IMR-90 (cell line): ENCODE results near the gene RNU5D-1. TPM values are rescaled to one million over a fixed set of nuclear protein-coding genes. Genes with fewer than 3 reads are reported as not detected.

Source experiments
- ATAC-seq: fragments of 200-7000 bp; cut with Tn5 transposase; 2 replicates; pipeline ENCODE4 v1.9.1; 2020; ENCODE audit warnings: low read depth, mild to moderate bottlenecking, moderate library complexity
- BruUV-seq: library from RNA; stranded (reverse); fragments of 400-500 nt; replicated peaks from 2 replicates; lab custom pipeline; 2021; lab: Mats Ljungman, UMichigan
- CTCF ChIA-PET: fragments of 300-600 bp; formaldehyde crosslinking; extraction: SDS; loops from one replicate; lab custom pipeline; 2021; ENCODE audit warnings: antibody characterized with exemption; lab: Yijun Ruan, JAX
- POLR2A ChIA-PET: fragments of 300-600 bp; sonication (Branson Sonifier 250); formaldehyde crosslinking; loops from one replicate; lab custom pipeline; 2022; ENCODE audit warnings: antibody characterized with exemption; ENCODE audit not compliant: unreplicated experiment; lab: Charles Lee
- DNase-seq: peaks from one replicate; pipeline ENCODE4 v3.0.0; 2013
- H2AFZ ChIP-seq: replicated peaks from 2 replicates; pipeline ENCODE3; 2013; ENCODE audit warnings: low read length, mild to moderate bottlenecking; ENCODE audit not compliant: poor library complexity
- H2AK5ac ChIP-seq: 2 replicates; pipeline ENCODE4 v1.6.1; 2013; ENCODE audit warnings: low read depth, low read length, inconsistent platforms
- H2AK9ac ChIP-seq: replicated peaks from 2 replicates; pipeline ENCODE3; 2013; ENCODE audit warnings: mild to moderate bottlenecking, low read depth, low read length, moderate library complexity; ENCODE audit not compliant: poor library complexity
- H2BK120ac ChIP-seq: 2 replicates; pipeline ENCODE4 v1.6.1; 2013; ENCODE audit warnings: low read depth, low read length, inconsistent platforms
- H2BK15ac ChIP-seq: 3 replicates; pipeline ENCODE4 v1.6.1; 2013; ENCODE audit warnings: low read depth, low read length, inconsistent platforms
- H2BK20ac ChIP-seq: 2 replicates; pipeline ENCODE4 v1.6.1; 2013; ENCODE audit warnings: low read depth, mild to moderate bottlenecking, inconsistent platforms, low read length, moderate library complexity
- H2BK5ac ChIP-seq: 2 replicates; pipeline ENCODE4 v1.6.1; 2013; ENCODE audit warnings: mild to moderate bottlenecking, low read depth, low read length, inconsistent platforms; ENCODE audit not compliant: poor library complexity, severe bottlenecking
- H3K14ac ChIP-seq: replicated peaks from 2 replicates; pipeline ENCODE4 v1.6.1; 2013; ENCODE audit warnings: low read depth, low read length, inconsistent platforms
- H3K18ac ChIP-seq: 2 replicates; pipeline ENCODE4 v1.6.1; 2013; ENCODE audit warnings: low read depth, low read length, control low read depth
- H3K23ac ChIP-seq: 2 replicates; pipeline ENCODE4 v1.6.1; 2013; ENCODE audit warnings: low read depth, low read length, inconsistent platforms
- H3K27ac ChIP-seq: 2 replicates; pipeline ENCODE4 v1.5.1; 2013; ENCODE audit warnings: mild to moderate bottlenecking, control low read depth, low read length; ENCODE audit not compliant: insufficient read depth
- H3K27me3 ChIP-seq: 2 replicates; pipeline ENCODE4 v1.6.1; 2013; ENCODE audit warnings: low read length; ENCODE audit not compliant: control insufficient read depth, insufficient read depth
- H3K36me3 ChIP-seq: 2 replicates; pipeline ENCODE4 v1.6.1; 2013; ENCODE audit warnings: low read length, mixed read lengths; ENCODE audit not compliant: control insufficient read depth, insufficient read depth
- H3K4ac ChIP-seq: 2 replicates; pipeline ENCODE4 v1.6.1; 2013; ENCODE audit warnings: low read depth, low read length, inconsistent platforms
- H3K4me1 ChIP-seq: 2 replicates; pipeline ENCODE4 v1.6.1; 2013; ENCODE audit warnings: low read length, mixed read lengths; ENCODE audit not compliant: control insufficient read depth, insufficient read depth
- H3K4me2 ChIP-seq: 2 replicates; pipeline ENCODE4 v1.6.1; 2013; ENCODE audit warnings: low read depth, mild to moderate bottlenecking, control low read depth, low read length, moderate library complexity
- H3K4me3 ChIP-seq: 2 replicates; pipeline ENCODE4 v1.5.1; 2013; ENCODE audit warnings: low read depth, mild to moderate bottlenecking, control low read depth, low read length, moderate library complexity; ENCODE audit not compliant: insufficient read depth
- H3K56ac ChIP-seq: 2 replicates; pipeline ENCODE4 v1.6.1; 2013; ENCODE audit warnings: low read length, inconsistent platforms; ENCODE audit not compliant: insufficient read depth; ENCODE audit errors: extremely low read depth
- H3K79me1 ChIP-seq, 2 experiments: 2 replicates each; pipeline ENCODE4 v1.6.1; 2013; ENCODE audit warnings: low read length in 2 of 2, inconsistent platforms in 1 of 2, low read depth in 1 of 2
- H3K9ac ChIP-seq: 2 replicates; pipeline ENCODE4 v1.6.1; 2013; ENCODE audit warnings: low read depth, low read length, control low read depth
- H3K9me1 ChIP-seq: 2 replicates; pipeline ENCODE4 v1.6.1; 2013; ENCODE audit warnings: low read length, inconsistent platforms; ENCODE audit not compliant: insufficient read depth
- H3K9me3 ChIP-seq: 2 replicates; pipeline ENCODE4 v1.6.1; 2013; ENCODE audit warnings: low read length; ENCODE audit not compliant: control insufficient read depth, insufficient read depth
- H4K20me1 ChIP-seq: 2 replicates; pipeline ENCODE4 v1.6.1; 2013; ENCODE audit warnings: low read length, inconsistent platforms; ENCODE audit not compliant: insufficient read depth
- H4K5ac ChIP-seq: 2 replicates; pipeline ENCODE4 v1.6.1; 2013; ENCODE audit warnings: mild to moderate bottlenecking, low read depth, low read length, control low read depth
- H4K8ac ChIP-seq, 2 experiments: 2 replicates each; pipeline ENCODE4 v1.6.1; 2013; ENCODE audit warnings: low read depth in 2 of 2, low read length in 2 of 2, control low read depth in 1 of 2, inconsistent platforms in 1 of 2
- H4K91ac ChIP-seq: 2 replicates; pipeline ENCODE4 v1.6.1; 2013; ENCODE audit warnings: low read depth, low read length, inconsistent platforms; ENCODE audit not compliant: insufficient read depth
- CEBPB ChIP-seq: IDR thresholded peaks from 2 replicates; pipeline ENCODE4 v1.6.1; 2012; ENCODE audit warnings: low read depth, low read length, improper control_type of control experiment
- CHD1 ChIP-seq: IDR thresholded peaks from 2 replicates; pipeline ENCODE4 v1.6.1; 2012; ENCODE audit warnings: low read depth, low read length, improper control_type of control experiment
- CTCF ChIP-seq: conservative IDR thresholded peaks from 2 replicates; pipeline ENCODE4 v1.5.1; 2012; ENCODE audit warnings: mild to moderate bottlenecking, low read depth, low read length, improper control_type of control experiment
- ELK1 ChIP-seq: fragments of 150-350 bp; IDR thresholded peaks from 2 replicates; pipeline ENCODE4 v1.6.1; 2016; ENCODE audit warnings: low read depth, mild to moderate bottlenecking, low read length, moderate library complexity, borderline replicate concordance
- FOS ChIP-seq: fragments of 150-350 bp; IDR thresholded peaks from 2 replicates; pipeline ENCODE4 v1.6.1; 2016; ENCODE audit warnings: low read depth, low read length
- MAFK ChIP-seq: IDR thresholded peaks from 2 replicates; pipeline ENCODE4 v1.6.1; 2012; ENCODE audit warnings: low read depth, low read length, improper control_type of control experiment
- MAZ ChIP-seq: IDR thresholded peaks from 2 replicates; pipeline ENCODE4 v1.6.1; 2012; ENCODE audit warnings: low read depth, mild to moderate bottlenecking, low read length, improper control_type of control experiment, moderate library complexity, borderline replicate concordance
- MXI1 ChIP-seq: IDR thresholded peaks from 2 replicates; pipeline ENCODE4 v1.6.1; 2012; ENCODE audit warnings: low read depth, mild to moderate bottlenecking, low read length, moderate library complexity, borderline replicate concordance
- NFE2L2 ChIP-seq: fragments of 150-350 bp; IDR thresholded peaks from 2 replicates; pipeline ENCODE4 v1.6.1; 2016; ENCODE audit warnings: low read depth, mild to moderate bottlenecking, low read length
- POLR2A ChIP-seq: IDR thresholded peaks from 2 replicates; pipeline ENCODE4 v1.6.1; 2012; ENCODE audit warnings: mild to moderate bottlenecking, low read depth, low read length
- RAD21 ChIP-seq: IDR thresholded peaks from 2 replicates; pipeline ENCODE4 v1.6.1; 2012; ENCODE audit warnings: low read length, improper control_type of control experiment
- RCOR1 ChIP-seq: IDR thresholded peaks from 2 replicates; pipeline ENCODE4 v1.6.1; 2012; ENCODE audit warnings: mild to moderate bottlenecking, low read length, improper control_type of control experiment; ENCODE audit not compliant: insufficient replicate concordance
- RFX5 ChIP-seq: IDR thresholded peaks from 2 replicates; pipeline ENCODE4 v1.8.0; 2012; ENCODE audit warnings: low read depth, mild to moderate bottlenecking, low read length, moderate library complexity
- SMC3 ChIP-seq: fragments of 150-350 bp; IDR thresholded peaks from 2 replicates; pipeline ENCODE4 v1.6.1; 2016; ENCODE audit warnings: low read depth, mild to moderate bottlenecking, antibody characterized with exemption, low read length, moderate library complexity
- USF2 ChIP-seq: fragments of 150-350 bp; IDR thresholded peaks from 2 replicates; pipeline ENCODE4 v1.6.1; 2017; ENCODE audit warnings: mild to moderate bottlenecking, antibody characterized with exemption, low read length, low read depth
- WGBS, 2 experiments: methylation state at CpG; one replicate each; pipeline versions ENCODE4 v1.1.5 to v1.1.7; 2013; ENCODE audit warnings: missing lambda C conversion rate in 2 of 2; ENCODE audit not compliant: insufficient read length in 1 of 2; ENCODE audit errors: extremely low coverage in 2 of 2; 5-methylcytosine and 5-hydroxymethylcytosine counted together
- dilution Hi-C: fragments of 300-500 bp; cut with HindIII; formaldehyde crosslinking; loops from one replicate; pipeline ENCODE4 v1.14.3; 2018; ENCODE audit warnings: low sequenced_read_pairs; ENCODE audit not compliant: unreplicated experiment
- in situ Hi-C: fragments of 300-500 bp; cut with MboI; formaldehyde crosslinking; loops from 3 replicates; pipeline ENCODE4 v1.14.3; 2019; ENCODE audit warnings: low sequenced_read_pairs, inconsistent platforms, mixed read lengths
- intact Hi-C: fragments of 100-400 bp; cut with micrococcal nuclease; formaldehyde crosslinking; loops from 2 replicates; pipeline ENCODE4 v1.10.0; 2022
- polyA plus RNA-seq, 3 experiments: library from polyadenylated mRNA; depleted of rRNA; stranded (reverse); fragments of >200 nt; gene quantifications; 2 replicates each; pipeline ENCODE4 v1.2.3, GENCODE V29; 2012; ENCODE audit warnings: low replicate concordance in 1 of 3
- total RNA-seq: library from RNA; depleted of rRNA; stranded (reverse); fragments of >200 nt; gene quantifications from 2 replicates; pipeline ENCODE4 v1.2.3, GENCODE V29; 2012

Gene RNU5D-1
- total and polyA plus RNA-seq, 2 of the 4 experiments (the other 2 are of a cell fraction), result not detected

GRCh38 chr1:44685218-44685617, 45.8 kb downstream of the RNU5D-1 start:
- no peak overlapping the region for H2AK5ac ChIP-seq
- no TSS peak for BruUV-seq
- H2BK15ac ChIP-seq, result no peak overlapping the region
- H2BK5ac ChIP-seq, result no peak overlapping the region
- no peak for TF ChIP-seq RAD21
- no peak for TF ChIP-seq CTCF
- TF ChIP-seq RCOR1, result no peak
- TF ChIP-seq USF2, result no peak
- no peak for TF ChIP-seq POLR2A
- TF ChIP-seq NFE2L2, result no peak
- no peak for TF ChIP-seq CEBPB
- TF ChIP-seq ELK1, result no peak
- no peak for TF ChIP-seq MAFK
- no peak for TF ChIP-seq FOS
- no peak for TF ChIP-seq SMC3
- TF ChIP-seq MXI1, result no peak
- no peak for TF ChIP-seq MAZ
- no peak for TF ChIP-seq RFX5
- no peak for TF ChIP-seq CHD1
- no peak overlapping the region for H3K14ac ChIP-seq
- H4K20me1 ChIP-seq, result no peaks in the 10 kb centered on the region
- DNase-seq (no peak), ATAC-seq (no peak)
- H3K79me1 ChIP-seq, result no peaks in the 10 kb centered on the region
- H3K9me3 ChIP-seq, result no peaks in the 10 kb centered on the region
- H2BK120ac ChIP-seq, result no peak overlapping the region
- no peak overlapping the region for H3K9ac ChIP-seq
- no CpG with 5 or more reads among the region's 4 CpGs for WGBS, 2 experiments
- no peak overlapping the region for H2AFZ ChIP-seq
- no peak overlapping the region for H3K56ac ChIP-seq
- H3K4me1 ChIP-seq, result no peaks in the 10 kb centered on the region
- H3K36me3 ChIP-seq, result no peaks in the 10 kb centered on the region
- in situ Hi-C loops, result no loop called here
- H3K9me1 ChIP-seq, result no peaks in the 10 kb centered on the region
- dilution Hi-C loops, result no loop called here
- H3K4me3 ChIP-seq, result no peak overlapping the region
- H3K4ac ChIP-seq, result no peak overlapping the region
- H3K27me3 ChIP-seq, result peaks cover 12% of the 10 kb centered on the region
- no peak overlapping the region for H3K4me2 ChIP-seq
- no peak overlapping the region for H3K27ac ChIP-seq
- no peak overlapping the region for H2BK20ac ChIP-seq
- ChIA-PET POLR2A (interaction anchor here (0.6 kb wide), 1 partner anchor 45 kb away, joined by 4 read pairs; no protein-coding TSS in a partner anchor), CTCF (interaction anchor here (0.7 kb wide), 1 partner anchor 304 kb away, joined by 3 read pairs; no protein-coding TSS in a partner anchor)
- H4K91ac ChIP-seq, result no peak overlapping the region
- no peak overlapping the region for H3K18ac ChIP-seq
- intact Hi-C loops, result no loop called here
- H4K5ac ChIP-seq, result no peak overlapping the region
- H3K23ac ChIP-seq, result no peak overlapping the region
- H2AK9ac ChIP-seq, result no peak overlapping the region
- no peak overlapping the region for H4K8ac ChIP-seq
